GM12878 (cell line): Measurements from ENCODE around the gene GRB10.

Experiments used
- EZH2 ChIP-seq: IDR thresholded peaks from 2 replicates; pipeline ENCODE4 v1.6.1; 2012; ENCODE audit warnings: low read depth, mild to moderate bottlenecking, control low read depth, inconsistent platforms, low read length, borderline replicate concordance; ENCODE audit not compliant: control insufficient read depth
- MXI1 ChIP-seq: fragments of 150-350 bp; IDR thresholded peaks from 2 replicates; pipeline ENCODE4 v1.6.1; 2011; ENCODE audit warnings: low read depth, mild to moderate bottlenecking, inconsistent platforms, low read length, improper control_type of control experiment
- POLR2A ChIP-seq: IDR thresholded peaks from 2 replicates; pipeline ENCODE4 v1.6.1; 2011; ENCODE audit warnings: low read depth, mild to moderate bottlenecking, low read length
- TCF7 ChIP-seq: IDR thresholded peaks from 2 replicates; pipeline ENCODE4 v1.6.1; 2014; ENCODE audit warnings: antibody characterized with exemption, borderline replicate concordance
- ZNF384 ChIP-seq: IDR thresholded peaks from 2 replicates; pipeline ENCODE4 v1.6.1; 2012; ENCODE audit warnings: low read depth, mild to moderate bottlenecking, low read length, improper control_type of control experiment, borderline replicate concordance

DNA sequence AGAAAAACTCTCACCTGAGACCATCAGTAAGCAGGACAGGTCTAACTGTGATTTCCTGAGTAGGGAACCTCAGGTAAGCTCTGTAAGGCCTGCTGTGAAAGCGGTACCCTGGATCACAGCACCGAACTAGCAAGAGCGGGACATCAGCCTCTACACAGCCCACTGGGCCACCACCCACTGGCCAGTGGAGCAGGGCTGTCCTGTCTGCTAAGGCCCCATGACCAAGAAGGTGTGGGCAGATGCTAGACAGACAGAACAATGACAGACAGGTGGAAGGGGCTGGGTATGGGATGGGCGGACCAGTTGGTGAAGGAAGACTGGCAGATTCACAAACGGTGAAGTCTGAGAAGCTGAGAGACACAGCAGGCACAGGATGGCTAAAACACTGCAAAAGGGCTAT, 138.1 kb downstream of the GRB10 start:
- TF ChIP-seq MXI1 = no peak
- TF ChIP-seq ZNF384 = no peak
- TF ChIP-seq POLR2A = no peak
- TF ChIP-seq EZH2 = no peak
- no peak for TF ChIP-seq TCF7
